ENCODE measurements around the gene EIF1AY. TPM values are rescaled to one million over a fixed set of nuclear protein-coding genes. Genes with fewer than 3 reads are reported as not detected.

EIF1AY gene
- total and polyA plus RNA-seq, 10 of the 15 experiments (the other 5 are each of a cell fraction or from before 2014, with no cell fraction given): 0.21 TPM; not detected in 9

DNA sequence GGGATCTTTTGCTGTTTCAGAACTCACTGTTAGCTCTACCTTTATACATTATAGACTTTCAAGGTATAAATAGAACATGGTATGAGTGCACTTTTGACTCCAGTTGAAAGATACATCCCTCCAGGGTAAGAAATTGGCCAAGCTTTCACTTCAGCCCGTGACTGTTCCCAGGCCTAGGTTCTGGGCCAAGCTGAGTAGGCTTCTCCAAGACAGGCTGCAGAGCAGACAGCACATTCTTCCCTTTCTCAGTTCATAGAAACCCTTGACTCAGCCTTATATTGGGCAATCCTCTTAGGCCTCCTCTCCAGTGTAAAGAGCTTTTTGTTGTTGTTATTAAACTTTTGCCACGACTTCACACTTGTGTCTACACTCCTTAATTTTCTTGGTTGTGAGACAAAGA lies 29.5 kb upstream of the EIF1AY start (continued):
- TF ChIP-seq, protein P1, sequence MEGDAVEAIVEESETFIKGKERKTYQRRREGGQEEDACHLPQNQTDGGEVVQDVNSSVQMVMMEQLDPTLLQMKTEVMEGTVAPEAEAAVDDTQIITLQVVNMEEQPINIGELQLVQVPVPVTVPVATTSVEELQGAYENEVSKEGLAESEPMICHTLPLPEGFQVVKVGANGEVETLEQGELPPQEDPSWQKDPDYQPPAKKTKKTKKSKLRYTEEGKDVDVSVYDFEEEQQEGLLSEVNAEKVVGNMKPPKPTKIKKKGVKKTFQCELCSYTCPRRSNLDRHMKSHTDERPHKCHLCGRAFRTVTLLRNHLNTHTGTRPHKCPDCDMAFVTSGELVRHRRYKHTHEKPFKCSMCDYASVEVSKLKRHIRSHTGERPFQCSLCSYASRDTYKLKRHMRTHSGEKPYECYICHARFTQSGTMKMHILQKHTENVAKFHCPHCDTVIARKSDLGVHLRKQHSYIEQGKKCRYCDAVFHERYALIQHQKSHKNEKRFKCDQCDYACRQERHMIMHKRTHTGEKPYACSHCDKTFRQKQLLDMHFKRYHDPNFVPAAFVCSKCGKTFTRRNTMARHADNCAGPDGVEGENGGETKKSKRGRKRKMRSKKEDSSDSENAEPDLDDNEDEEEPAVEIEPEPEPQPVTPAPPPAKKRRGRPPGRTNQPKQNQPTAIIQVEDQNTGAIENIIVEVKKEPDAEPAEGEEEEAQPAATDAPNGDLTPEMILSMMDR (IDR thresholded peaks at IDR 0.05 in 2 of 3, conservative IDR thresholded peaks at IDR 0.05 in 1 of 3; ENCODE audit: control insufficient read depth in 2 of 3, extremely low read depth in 1 of 3, insufficient read depth in 1 of 3, low read depth in 3 of 3, low read length in 3 of 3): no peak
- TF ChIP-seq NR2C2 (IDR thresholded peaks at IDR 0.05; ENCODE audit: borderline replicate concordance, control insufficient read depth, insufficient read length, low read depth) (no peak), STAT3 (IDR thresholded peaks at IDR 0.05; ENCODE audit: low read depth, low read length) (no peak), ESRRA (IDR thresholded peaks at IDR 0.05; ENCODE audit: low read length) (no peak)
- TF ChIP-seq, protein P2, sequence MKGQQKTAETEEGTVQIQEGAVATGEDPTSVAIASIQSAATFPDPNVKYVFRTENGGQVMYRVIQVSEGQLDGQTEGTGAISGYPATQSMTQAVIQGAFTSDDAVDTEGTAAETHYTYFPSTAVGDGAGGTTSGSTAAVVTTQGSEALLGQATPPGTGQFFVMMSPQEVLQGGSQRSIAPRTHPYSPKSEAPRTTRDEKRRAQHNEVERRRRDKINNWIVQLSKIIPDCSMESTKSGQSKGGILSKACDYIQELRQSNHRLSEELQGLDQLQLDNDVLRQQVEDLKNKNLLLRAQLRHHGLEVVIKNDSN (IDR thresholded peaks at IDR 0.05; ENCODE audit: borderline replicate concordance, extremely low read length, insufficient read depth, low read depth, low read length): no peak
- TF ChIP-seq, protein P3, sequence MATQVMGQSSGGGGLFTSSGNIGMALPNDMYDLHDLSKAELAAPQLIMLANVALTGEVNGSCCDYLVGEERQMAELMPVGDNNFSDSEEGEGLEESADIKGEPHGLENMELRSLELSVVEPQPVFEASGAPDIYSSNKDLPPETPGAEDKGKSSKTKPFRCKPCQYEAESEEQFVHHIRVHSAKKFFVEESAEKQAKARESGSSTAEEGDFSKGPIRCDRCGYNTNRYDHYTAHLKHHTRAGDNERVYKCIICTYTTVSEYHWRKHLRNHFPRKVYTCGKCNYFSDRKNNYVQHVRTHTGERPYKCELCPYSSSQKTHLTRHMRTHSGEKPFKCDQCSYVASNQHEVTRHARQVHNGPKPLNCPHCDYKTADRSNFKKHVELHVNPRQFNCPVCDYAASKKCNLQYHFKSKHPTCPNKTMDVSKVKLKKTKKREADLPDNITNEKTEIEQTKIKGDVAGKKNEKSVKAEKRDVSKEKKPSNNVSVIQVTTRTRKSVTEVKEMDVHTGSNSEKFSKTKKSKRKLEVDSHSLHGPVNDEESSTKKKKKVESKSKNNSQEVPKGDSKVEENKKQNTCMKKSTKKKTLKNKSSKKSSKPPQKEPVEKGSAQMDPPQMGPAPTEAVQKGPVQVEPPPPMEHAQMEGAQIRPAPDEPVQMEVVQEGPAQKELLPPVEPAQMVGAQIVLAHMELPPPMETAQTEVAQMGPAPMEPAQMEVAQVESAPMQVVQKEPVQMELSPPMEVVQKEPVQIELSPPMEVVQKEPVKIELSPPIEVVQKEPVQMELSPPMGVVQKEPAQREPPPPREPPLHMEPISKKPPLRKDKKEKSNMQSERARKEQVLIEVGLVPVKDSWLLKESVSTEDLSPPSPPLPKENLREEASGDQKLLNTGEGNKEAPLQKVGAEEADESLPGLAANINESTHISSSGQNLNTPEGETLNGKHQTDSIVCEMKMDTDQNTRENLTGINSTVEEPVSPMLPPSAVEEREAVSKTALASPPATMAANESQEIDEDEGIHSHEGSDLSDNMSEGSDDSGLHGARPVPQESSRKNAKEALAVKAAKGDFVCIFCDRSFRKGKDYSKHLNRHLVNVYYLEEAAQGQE (IDR thresholded peaks at IDR 0.05; ENCODE audit: low read depth, low read length): no peak

All from GM12878 (cell line).